ENCODE measurements around the gene RNF168.

Gene RNF168

GRCh38 chr3:196501316-196502044 is 2.1 kb downstream of the RNF168 start:
- TF ChIP-seq CTCF (IDR thresholded peaks at IDR 0.05; ENCODE audit: low read depth, low read length), result no peak
- no peak for DNase-seq (ENCODE audit: extremely low read depth, low read depth)

DNA sequence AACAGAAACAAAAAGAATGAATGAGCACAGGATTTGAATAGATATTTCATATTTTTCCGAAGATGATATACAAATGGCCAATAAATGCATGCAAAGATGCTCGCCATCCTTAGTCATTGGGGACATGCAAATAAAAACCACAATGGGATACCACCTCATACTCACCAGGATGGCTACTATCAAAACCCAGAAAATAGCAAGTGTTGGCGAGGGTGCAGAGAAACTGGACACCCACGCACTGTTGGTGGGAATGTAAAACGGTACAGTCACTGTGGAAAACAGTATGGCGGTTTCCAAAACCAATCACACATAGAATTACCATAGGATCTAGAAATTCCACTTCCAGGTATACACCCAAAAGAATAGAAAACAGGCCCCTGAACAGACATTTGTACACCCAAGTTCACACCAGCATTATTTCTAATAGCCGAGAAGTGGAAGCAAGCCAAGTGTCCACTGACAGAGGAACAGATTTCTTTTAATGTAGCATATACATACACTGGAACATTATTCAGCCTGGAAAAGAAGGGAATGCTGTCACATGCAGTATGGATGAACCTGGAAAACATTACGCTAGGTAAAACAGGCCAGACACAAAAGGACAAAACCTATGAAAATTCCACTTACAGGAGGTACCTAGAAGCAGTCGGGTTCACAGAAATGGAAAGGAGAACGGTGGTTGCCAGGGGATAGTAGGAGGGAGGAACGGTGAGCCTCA is 3.6 kb downstream of the RNF168 start:
- no peak for DNase-seq (ENCODE audit: extremely low read depth, low read depth)
- no peak for TF ChIP-seq CTCF (IDR thresholded peaks at IDR 0.05; ENCODE audit: low read depth, low read length)

DNA sequence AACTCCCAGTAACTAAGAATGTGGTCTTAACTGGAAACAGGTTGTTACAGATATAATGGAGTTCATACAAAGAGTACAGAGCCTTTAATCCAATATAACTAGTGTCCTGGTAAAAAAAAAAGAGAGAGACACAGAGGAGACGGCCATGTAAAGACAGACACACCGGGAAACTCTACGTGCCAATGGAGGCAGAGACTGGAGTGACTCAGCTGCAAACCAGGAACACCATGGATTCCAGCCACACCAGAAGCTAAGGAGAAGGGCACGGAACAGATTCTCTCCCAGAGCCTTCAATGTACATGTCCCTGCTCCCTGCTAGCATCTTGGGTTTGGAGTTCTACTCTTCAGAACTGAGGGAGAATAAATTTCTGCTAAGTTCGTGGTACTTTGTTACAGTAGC is 4.5 kb downstream of the RNF168 start:
- no peak for TF ChIP-seq CTCF (IDR thresholded peaks at IDR 0.05; ENCODE audit: low read depth, low read length)
- DNase-seq (ENCODE audit: extremely low read depth, low read depth), result no peak

DNA sequence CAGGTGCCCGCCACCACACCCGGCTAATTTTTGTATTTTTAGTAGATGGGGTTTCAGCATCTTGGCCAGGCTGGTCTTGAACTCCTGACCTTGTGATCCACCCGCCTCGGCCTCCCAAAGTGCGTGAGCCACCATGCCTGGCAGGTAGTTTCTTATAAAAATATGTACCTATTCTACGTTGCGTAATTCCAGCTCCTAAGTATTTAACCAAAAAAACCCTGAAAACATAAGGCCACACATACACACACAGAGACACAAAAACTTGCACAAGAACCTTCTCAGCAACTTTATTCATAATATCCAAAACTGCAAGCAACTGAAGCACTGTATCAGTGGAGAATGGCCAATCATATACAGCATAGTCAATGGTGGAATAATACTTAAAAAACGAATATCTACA is 5.3 kb downstream of the RNF168 start:
- DNase-seq (ENCODE audit: extremely low read depth, low read depth), result no peak
- TF ChIP-seq CTCF (IDR thresholded peaks at IDR 0.05; ENCODE audit: low read depth, low read length), result no peak

GRCh38 chr3:196496183-196496582 is 7.4 kb downstream of the RNF168 start:
- no peak for TF ChIP-seq CTCF (IDR thresholded peaks at IDR 0.05; ENCODE audit: low read depth, low read length)
- DNase-seq (ENCODE audit: extremely low read depth, low read depth), result no peak

GRCh38 chr3:196493292-196493691 is 10.3 kb downstream of the RNF168 start:
- TF ChIP-seq CTCF (IDR thresholded peaks at IDR 0.05; ENCODE audit: low read depth, low read length), result no peak
- no peak for DNase-seq (ENCODE audit: extremely low read depth, low read depth)

- no peak for TF ChIP-seq CTCF (IDR thresholded peaks at IDR 0.05; ENCODE audit: low read depth, low read length)
- no peak for DNase-seq (ENCODE audit: extremely low read depth, low read depth)
Observed at GRCh38 chr3:196492080-196492479, 11.5 kb downstream of the RNF168 start.

All from AG09319 (cell line).